Psoas muscle (tissue), 8 donors: ENCODE measurements around the gene GCH1. TPM values are rescaled to one million over a fixed set of nuclear protein-coding genes. Genes with fewer than 3 reads are reported as not detected.
A peak's percentile ranks its signal among the peaks of the same experiment; 100 is the strongest.
"Not testable (repeated sequence)": the region's sequence is repeated elsewhere in the genome, so short reads cannot be mapped to it uniquely, and the experiment has no call there.

Experiments
- ATAC-seq, 4 donors: fragments of 200-7000 bp; cut with Tn5 transposase; one replicate each; pipeline ENCODE4 v1.9.1; 2020; ENCODE audit warnings: moderate library complexity in 3 of 4, mild to moderate bottlenecking in 2 of 4
- DNase-seq, 2 donors: peaks; one replicate each; pipeline ENCODE4 v3.0.0-alpha.2; 2020
- H3K27ac ChIP-seq: fragments of 200-600 bp; one replicate; pipeline ENCODE4 v1.8.0; 2022
- H3K27me3 ChIP-seq, 3 donors: fragments of 200-600 bp in 1 of 3; one replicate each; pipeline versions ENCODE4 v1.6.1 to v1.8.0; 2013 to 2022; ENCODE audit warnings: low read length in 2 of 3, mild to moderate bottlenecking in 2 of 3, moderate library complexity in 1 of 3; ENCODE audit not compliant: insufficient read depth in 3 of 3
- H3K36me3 ChIP-seq, 2 donors: fragments of 200-600 bp in 1 of 2; one replicate each; pipeline versions ENCODE4 v1.6.1 to v1.8.0; 2013 to 2022; ENCODE audit warnings: low read depth in 1 of 2, mild to moderate bottlenecking in 1 of 2, moderate library complexity in 1 of 2; ENCODE audit not compliant: insufficient read depth in 1 of 2
- H3K4me1 ChIP-seq: fragments of 200-600 bp; one replicate; pipeline ENCODE4 v1.8.0; 2022
- H3K4me3 ChIP-seq: fragments of 200-600 bp; one replicate; pipeline ENCODE4 v1.8.0; 2022; ENCODE audit warnings: mild to moderate bottlenecking
- H3K9me3 ChIP-seq: fragments of 200-600 bp; one replicate; pipeline ENCODE4 v1.8.0; 2022
- WGBS, 3 donors: extraction: QIAGEN DNeasy Blood & Tissue Kit; methylation state at CpG; one replicate each; pipeline versions ENCODE4 v1.1.6 to v1.1.7; 2013; 5-methylcytosine and 5-hydroxymethylcytosine counted together
- intact Hi-C, 2 donors: fragments of 100-400 bp; cut with DNase I; formaldehyde crosslinking; loops; one replicate each; pipeline versions ENCODE4 v1.11.0 to v1.14.2; 2022
- polyA plus RNA-seq, 3 donors: library from polyadenylated mRNA; stranded (reverse); fragments of 200-250 nt; gene quantifications; one replicate each; pipeline ENCODE4 v1.2.3, GENCODE V29; 2013
- total RNA-seq, 4 donors: library from RNA; stranded (reverse); fragmentation: NEBNext Ultra II Directional in 2 of 4; extraction: Animal tissue kit (Norgen Biotek cat#: 25700) in 2 of 4; gene quantifications; one replicate each; pipeline versions ENCODE4 v1.2.1 to v1.2.4, GENCODE V29; 2021 to 2023
- TF ChIP-seq, protein P1 (sequence below): fragments of 200-600 bp; IDR thresholded peaks from one replicate; pipeline ENCODE4 v1.8.0; 2022; ENCODE audit warnings: antibody characterized with exemption
- donor health status: healthy with polysubstance abuse.
- donor health status: DM: no; HTN: no; CAD: no; lungs with moderate emphysema.
- donor health status: Bipolar disorder and iron deficiency.
- donor health status: healthy.
- donor health status: DM: yes; HTN: yes; CAD: no.
- donor health status: DM: no; HTN: no; CAD: no.
- donor health status: DM: no; HTN: no; CAD: no.
- donor health status: DM: yes; HTN: yes; CAD: no.

Gene GCH1
- total and polyA plus RNA-seq, 7 donors = 0.65 to 1.4 (median 1.1) TPM

GRCh38 chr14:54909817-54910558 lies 7.4 kb upstream of the GCH1 start:
- Histone ChIP-seq H3K4me3 (no peak overlapping the region), H3K27me3 (no peaks in the 10 kb centered on the region), H3K36me3 (no peaks in the 10 kb centered on the region), H3K4me1 (no peaks in the 10 kb centered on the region), H3K27ac (no peak overlapping the region), H3K9me3 (no peaks in the 10 kb centered on the region)
- ATAC-seq (no peak), DNase-seq (no peak)
- WGBS, 3 donors = 68 to 77% (median 74%) methylated on average over 5 of the region's 5 CpGs
- TF ChIP-seq, protein P1, sequence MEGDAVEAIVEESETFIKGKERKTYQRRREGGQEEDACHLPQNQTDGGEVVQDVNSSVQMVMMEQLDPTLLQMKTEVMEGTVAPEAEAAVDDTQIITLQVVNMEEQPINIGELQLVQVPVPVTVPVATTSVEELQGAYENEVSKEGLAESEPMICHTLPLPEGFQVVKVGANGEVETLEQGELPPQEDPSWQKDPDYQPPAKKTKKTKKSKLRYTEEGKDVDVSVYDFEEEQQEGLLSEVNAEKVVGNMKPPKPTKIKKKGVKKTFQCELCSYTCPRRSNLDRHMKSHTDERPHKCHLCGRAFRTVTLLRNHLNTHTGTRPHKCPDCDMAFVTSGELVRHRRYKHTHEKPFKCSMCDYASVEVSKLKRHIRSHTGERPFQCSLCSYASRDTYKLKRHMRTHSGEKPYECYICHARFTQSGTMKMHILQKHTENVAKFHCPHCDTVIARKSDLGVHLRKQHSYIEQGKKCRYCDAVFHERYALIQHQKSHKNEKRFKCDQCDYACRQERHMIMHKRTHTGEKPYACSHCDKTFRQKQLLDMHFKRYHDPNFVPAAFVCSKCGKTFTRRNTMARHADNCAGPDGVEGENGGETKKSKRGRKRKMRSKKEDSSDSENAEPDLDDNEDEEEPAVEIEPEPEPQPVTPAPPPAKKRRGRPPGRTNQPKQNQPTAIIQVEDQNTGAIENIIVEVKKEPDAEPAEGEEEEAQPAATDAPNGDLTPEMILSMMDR = no peak
- intact Hi-C loops = no loop called here

DNA sequence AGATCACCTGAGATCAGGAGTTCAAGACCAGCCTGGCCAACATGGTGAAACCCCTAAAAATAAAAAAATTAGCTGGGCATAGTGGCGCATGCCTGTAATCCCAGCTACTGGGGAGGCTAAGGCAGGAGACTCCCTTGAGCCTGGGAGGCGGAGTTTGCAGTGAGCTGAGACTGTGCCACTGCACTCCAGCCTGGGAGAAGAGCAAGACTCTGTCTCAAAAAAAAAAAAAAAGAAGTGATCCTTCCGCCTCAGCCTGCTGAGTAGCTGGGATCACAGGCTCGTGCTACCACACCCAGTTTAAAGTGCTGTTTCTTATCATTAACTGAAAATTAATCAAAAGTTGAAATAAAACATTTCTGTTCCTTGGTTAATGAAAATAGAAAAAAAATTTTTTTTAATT lies 6.3 kb upstream of the GCH1 start:
- H3K4me3 ChIP-seq, ATAC-seq, H3K27ac ChIP-seq, H3K9me3 ChIP-seq, H3K36me3 ChIP-seq, DNase-seq, intact Hi-C loops, H3K4me1 ChIP-seq, H3K27me3 ChIP-seq: not testable (repeated sequence)
- 87 to 91% (median 89%) methylated on average over 4 of the region's 4 CpGs for WGBS, 3 donors

- no peak overlapping the region for H3K27ac ChIP-seq
- WGBS, 3 donors = 81 to 88% (median 85%) methylated on average over 4 of the region's 4 CpGs
- H3K27me3 ChIP-seq = no peaks in the 10 kb centered on the region
- H3K9me3 ChIP-seq = no peaks in the 10 kb centered on the region
- no peaks in the 10 kb centered on the region for H3K4me1 ChIP-seq
- TF ChIP-seq, protein P1 = no peak
- no peaks in the 10 kb centered on the region for H3K36me3 ChIP-seq
- H3K4me3 ChIP-seq = no peak overlapping the region
- DNase-seq (no peak), ATAC-seq (no peak)
- intact Hi-C loops = no loop called here
Measured at GRCh38 chr14:54908190-54908589, 5.6 kb upstream of the GCH1 start.

GRCh38 chr14:54906075-54906474 lies 3.4 kb upstream of the GCH1 start:
- DNase-seq (no peak), ATAC-seq (no peak)
- no peak overlapping the region for H3K27ac ChIP-seq
- no peaks in the 10 kb centered on the region for H3K4me1 ChIP-seq
- no peaks in the 10 kb centered on the region for H3K9me3 ChIP-seq
- peaks cover 0 to 11% (median 0%) of the 10 kb centered on the region in 3 donors for H3K27me3 ChIP-seq
- H3K36me3 ChIP-seq = no peaks in the 10 kb centered on the region
- no peak overlapping the region for H3K4me3 ChIP-seq
- intact Hi-C loops = no loop called here
- TF ChIP-seq, protein P1 = no peak

- peak overlapping the region; percentile 56 for H3K27ac ChIP-seq
Measured at GRCh38 chr14:54902143-54902520, 494 bp downstream of the GCH1 start.

More at GRCh38 chr14:54902143-54902520, 494 bp downstream of the GCH1 start:
- ATAC-seq = peak; percentile 63 to 72 (median 70)
- intact Hi-C loops = no loop called here
- Histone ChIP-seq H3K4me1 (no peaks in the 10 kb centered on the region), H3K27me3 (peaks cover 0 to 24% (median 0%) of the 10 kb centered on the region in 3 donors), H3K36me3 (no peaks in the 10 kb centered on the region), H3K9me3 (no peaks in the 10 kb centered on the region), H3K4me3 (peak overlapping the region; percentile 70)
- TF ChIP-seq, protein P1 = no peak
- WGBS, 3 donors = 0% methylated on average over 25 to 37 of the region's 37 CpGs
- DNase-seq = peak; percentile 78 to 79
